Keratinocyte (primary cell): Measurements from ENCODE around the gene RERE. TPM values are rescaled to one million over a fixed set of nuclear protein-coding genes. Genes with fewer than 3 reads are reported as not detected.
A peak's percentile ranks its signal among the peaks of the same experiment; 100 is the strongest.

Experiments used
- DNase-seq: peaks from one replicate; pipeline ENCODE4 v3.0.0-alpha.2; 2011; ENCODE audit warnings: low read depth, missing footprints, low spot score
- FAIRE-seq: peaks from 2 replicates; lab custom pipeline; 2011; peaks lifted over from hg19 to GRCh38; lab: Jason Lieb, UNC
- H2AFZ ChIP-seq: 2 replicates; pipeline ENCODE4 v1.6.0; 2012; ENCODE audit warnings: low read length, control low read depth, inconsistent platforms; ENCODE audit not compliant: control insufficient read depth
- H3K27ac ChIP-seq: 2 replicates; pipeline ENCODE4 v1.5.1; 2011; ENCODE audit warnings: low read length; ENCODE audit not compliant: control insufficient read depth, insufficient read depth
- H3K27me3 ChIP-seq: 3 replicates; pipeline ENCODE4 v1.6.0; 2011; ENCODE audit warnings: low read length; ENCODE audit not compliant: control insufficient read depth, insufficient read depth; ENCODE audit errors: extremely low read depth
- H3K36me3 ChIP-seq, 2 experiments: 2 replicates in 1 of 2; 3 replicates in 1 of 2; pipeline ENCODE4 v1.5.1; 2011; ENCODE audit warnings: low read length in 2 of 2, mild to moderate bottlenecking in 1 of 2; ENCODE audit not compliant: control insufficient read depth in 2 of 2, insufficient read depth in 2 of 2; ENCODE audit errors: extremely low read depth in 1 of 2
- H3K4me1 ChIP-seq: 3 replicates; pipeline ENCODE4 v1.5.1; 2011; ENCODE audit warnings: low read length; ENCODE audit not compliant: control insufficient read depth, insufficient read depth; ENCODE audit errors: extremely low read depth
- H3K4me2 ChIP-seq: 3 replicates; pipeline ENCODE4 v1.6.0; 2011; ENCODE audit warnings: low read depth, low read length; ENCODE audit not compliant: control insufficient read depth, insufficient read depth; ENCODE audit errors: extremely low read depth
- H3K4me3 ChIP-seq, 3 experiments: fragments of 200-600 bp in 1 of 3; sonication (generic) in 1 of 3; 2 replicates in 2 of 3; 3 replicates in 1 of 3; pipeline ENCODE4 v1.5.1; 2011 to 2016; ENCODE audit warnings: low read length in 3 of 3, mild to moderate bottlenecking in 3 of 3, control low read depth in 2 of 3, inconsistent platforms in 1 of 3, low read depth in 1 of 3, mixed read lengths in 1 of 3, mixed run types in 1 of 3, moderate library complexity in 1 of 3; ENCODE audit not compliant: control insufficient read depth in 2 of 3, insufficient read depth in 2 of 3; ENCODE audit errors: extremely low read depth in 1 of 3
- H3K79me2 ChIP-seq: 2 replicates; pipeline ENCODE4 v1.6.0; 2012; ENCODE audit warnings: low read length; ENCODE audit not compliant: control insufficient read depth, insufficient read depth
- H3K9ac ChIP-seq: 3 replicates; pipeline ENCODE4 v1.6.0; 2011; ENCODE audit warnings: low read length; ENCODE audit not compliant: control insufficient read depth, insufficient read depth; ENCODE audit errors: extremely low read depth
- H3K9me1 ChIP-seq: 3 replicates; pipeline ENCODE4 v1.6.0; 2011; ENCODE audit warnings: low read length; ENCODE audit not compliant: control insufficient read depth, insufficient read depth; ENCODE audit errors: extremely low read depth
- H3K9me3 ChIP-seq: 2 replicates; pipeline ENCODE4 v1.5.1; 2012; ENCODE audit warnings: low read depth, low read length; ENCODE audit not compliant: control insufficient read depth
- H4K20me1 ChIP-seq: 3 replicates; pipeline ENCODE4 v1.6.0; 2011; ENCODE audit warnings: low read length; ENCODE audit not compliant: control insufficient read depth, insufficient read depth; ENCODE audit errors: extremely low read depth
- EZH2 ChIP-seq: IDR thresholded peaks from one replicate; pipeline ENCODE4 v1.6.1; 2012; ENCODE audit warnings: inconsistent platforms, mild to moderate bottlenecking, low read length, moderate library complexity
- dilution Hi-C: fragments of 300-500 bp; cut with MboI; formaldehyde crosslinking; loops from one replicate; pipeline ENCODE4 v1.7.0; 2020; ENCODE audit warnings: low sequenced_read_pairs; ENCODE audit not compliant: extremely low pct_ligation_motif_present
- polyA plus RNA-seq, 5 experiments: library from polyadenylated mRNA; depleted of rRNA in 3 of 5; stranded (reverse) in 3 of 5; stranded (forward) in 1 of 5; unstranded in 1 of 5; fragments of >200 nt; gene quantifications; 1 replicate in 1 of 5; 2 replicates in 3 of 5; 3 replicates in 1 of 5; pipeline versions ENCODE4 v1.2.1 to v1.2.3, GENCODE V29; 2011 to 2012; ENCODE audit warnings: missing spikeins in 2 of 5, low read depth in 1 of 5, low replicate concordance in 1 of 5
- TF ChIP-seq, protein P1 (sequence below), 3 experiments: IDR thresholded peaks in 1 of 3; conservative IDR thresholded peaks in 1 of 3; optimal IDR thresholded peaks in 1 of 3; 2 replicates in 2 of 3; 3 replicates in 1 of 3; pipeline versions ENCODE3 to v1.5.1; 2011; ENCODE audit warnings: low read length in 3 of 3, mild to moderate bottlenecking in 3 of 3, moderate library complexity in 2 of 3, control low read depth in 1 of 3, inconsistent platforms in 1 of 3; ENCODE audit not compliant: insufficient read depth in 2 of 3; ENCODE audit errors: extremely low read depth in 1 of 3

Gene RERE
- polyA plus RNA-seq, 1 donor (not counting 4 experiments of a cell fraction or from before 2014, with no cell fraction given), result 3.8 TPM

DNA sequence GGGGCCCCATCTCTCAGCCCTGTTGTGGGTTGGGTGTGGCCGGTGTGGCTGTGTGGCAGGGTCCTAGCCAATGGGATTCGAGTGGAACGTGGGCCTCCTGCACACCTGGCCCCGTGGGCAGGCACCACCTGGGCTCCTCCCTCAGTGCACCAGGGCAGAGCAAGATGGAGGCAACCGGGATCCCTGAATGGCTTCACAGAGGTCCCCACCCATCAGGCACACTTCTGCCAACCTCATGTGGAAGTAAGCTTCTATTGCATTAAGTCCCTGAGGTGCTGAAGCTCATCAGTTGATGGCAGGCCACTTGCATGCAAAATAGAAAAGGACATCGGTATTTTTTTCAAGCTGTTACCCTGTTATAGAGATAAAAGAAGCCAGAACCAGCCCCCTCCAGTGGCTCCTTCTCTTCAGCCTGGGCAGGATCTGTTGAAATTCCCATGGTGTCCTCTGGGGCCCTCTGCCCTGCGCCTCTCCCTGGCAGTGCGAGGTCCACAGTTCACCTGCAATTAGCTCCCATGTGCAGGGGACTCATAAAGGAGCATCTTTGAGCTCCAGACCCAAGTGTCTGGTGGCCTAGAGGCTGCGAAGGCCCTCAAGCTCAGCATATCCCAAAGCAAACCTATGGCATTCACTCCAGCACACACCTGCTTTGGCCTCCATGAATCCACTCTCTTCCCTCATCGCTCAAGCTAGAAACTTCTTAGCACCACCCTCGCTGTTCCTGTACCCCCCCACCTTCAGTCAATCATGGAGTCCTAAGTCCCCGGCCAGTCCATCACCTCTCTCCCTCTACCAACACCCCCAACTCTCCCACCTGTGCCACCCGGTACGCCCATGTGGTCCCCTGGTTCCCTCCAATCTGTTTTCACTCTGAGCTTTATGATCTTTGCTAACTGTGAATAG lies 501.6 kb downstream of the RERE start:
- H3K9me3 ChIP-seq, result no peaks in the 10 kb centered on the region
- H3K4me1 ChIP-seq, result no peaks in the 10 kb centered on the region
- peaks cover 10% of the 10 kb centered on the region for H3K27me3 ChIP-seq
- H3K9ac ChIP-seq, result no peak overlapping the region
- TF ChIP-seq EZH2, result no peak
- TF ChIP-seq, protein P1, sequence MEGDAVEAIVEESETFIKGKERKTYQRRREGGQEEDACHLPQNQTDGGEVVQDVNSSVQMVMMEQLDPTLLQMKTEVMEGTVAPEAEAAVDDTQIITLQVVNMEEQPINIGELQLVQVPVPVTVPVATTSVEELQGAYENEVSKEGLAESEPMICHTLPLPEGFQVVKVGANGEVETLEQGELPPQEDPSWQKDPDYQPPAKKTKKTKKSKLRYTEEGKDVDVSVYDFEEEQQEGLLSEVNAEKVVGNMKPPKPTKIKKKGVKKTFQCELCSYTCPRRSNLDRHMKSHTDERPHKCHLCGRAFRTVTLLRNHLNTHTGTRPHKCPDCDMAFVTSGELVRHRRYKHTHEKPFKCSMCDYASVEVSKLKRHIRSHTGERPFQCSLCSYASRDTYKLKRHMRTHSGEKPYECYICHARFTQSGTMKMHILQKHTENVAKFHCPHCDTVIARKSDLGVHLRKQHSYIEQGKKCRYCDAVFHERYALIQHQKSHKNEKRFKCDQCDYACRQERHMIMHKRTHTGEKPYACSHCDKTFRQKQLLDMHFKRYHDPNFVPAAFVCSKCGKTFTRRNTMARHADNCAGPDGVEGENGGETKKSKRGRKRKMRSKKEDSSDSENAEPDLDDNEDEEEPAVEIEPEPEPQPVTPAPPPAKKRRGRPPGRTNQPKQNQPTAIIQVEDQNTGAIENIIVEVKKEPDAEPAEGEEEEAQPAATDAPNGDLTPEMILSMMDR (optimal IDR thresholded peaks at IDR 0.05 in 1 of 3, IDR thresholded peaks at IDR 0.05 in 1 of 3, conservative IDR thresholded peaks at IDR 0.05 in 1 of 3; ENCODE audit: extremely low read depth in 1 of 3, insufficient read depth in 2 of 3, low read length in 3 of 3), result peak in 2 of 3 experiments; percentile 18 to 26
- no peaks in the 10 kb centered on the region for H3K36me3 ChIP-seq
- H3K4me3 ChIP-seq, result no peak overlapping the region
- no peak for FAIRE-seq
- H3K4me2 ChIP-seq, result no peak overlapping the region
- no peak overlapping the region for H2AFZ ChIP-seq
- no peaks in the 10 kb centered on the region for H4K20me1 ChIP-seq
- H3K9me1 ChIP-seq, result no peaks in the 10 kb centered on the region
- no peak overlapping the region for H3K27ac ChIP-seq
- no peak for DNase-seq
- H3K79me2 ChIP-seq, result no peaks in the 10 kb centered on the region
- dilution Hi-C loops, result loop anchor here (25.0 kb wide), 1 partner anchor 304 kb away; no protein-coding TSS in a partner anchor

DNA sequence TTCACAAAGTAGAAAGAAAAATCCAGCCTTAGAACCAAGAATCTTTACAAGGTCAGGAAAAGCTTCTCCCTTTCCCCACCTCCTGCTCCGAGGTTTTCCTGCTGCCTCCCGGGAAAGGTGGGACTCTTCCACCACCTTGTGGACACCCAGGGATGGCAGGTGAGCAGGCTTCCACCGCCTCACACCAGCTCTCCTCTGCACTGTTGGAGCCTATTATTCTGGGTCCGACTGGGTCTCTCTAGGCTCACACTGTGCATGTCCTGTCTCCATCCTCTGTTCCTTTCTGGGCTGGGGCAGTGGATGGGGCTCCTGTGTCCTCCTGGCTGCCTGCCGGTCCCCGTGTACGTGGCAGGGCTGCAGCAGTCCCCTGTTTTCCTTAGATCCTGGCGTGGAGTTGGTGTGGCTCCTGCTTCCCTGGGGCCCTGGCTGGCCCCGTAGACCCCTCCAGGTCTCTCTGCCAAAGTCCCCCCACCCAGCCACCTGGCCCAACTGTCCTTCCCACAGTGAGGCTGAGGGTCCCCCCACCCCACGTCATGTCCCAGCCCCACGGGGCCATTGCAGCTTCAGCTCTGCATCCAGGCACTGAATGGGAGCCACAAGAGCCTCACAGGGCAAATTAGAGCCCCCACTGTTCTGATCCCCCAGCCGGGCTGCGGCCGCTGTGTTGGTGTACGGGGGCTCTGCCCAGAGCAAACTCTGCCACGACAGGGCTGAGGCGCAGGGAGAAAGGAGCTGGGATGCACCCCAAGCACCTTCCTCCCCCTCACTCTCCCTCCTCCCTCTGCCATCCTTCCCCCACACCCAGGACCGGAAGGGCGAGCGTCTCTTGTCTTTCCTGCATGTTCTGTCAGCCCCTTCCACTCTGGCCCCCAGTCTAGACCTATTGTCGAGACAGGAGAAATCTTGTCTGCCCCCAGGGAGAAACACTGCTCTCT lies 502.8 kb downstream of the RERE start:
- H3K9me1 ChIP-seq, result no peaks in the 10 kb centered on the region
- dilution Hi-C loops, result loop anchor here (25.0 kb wide), 1 partner anchor 302 kb away; no protein-coding TSS in a partner anchor
- H3K4me1 ChIP-seq, result no peaks in the 10 kb centered on the region
- H2AFZ ChIP-seq, result peak overlapping the region; percentile 51
- FAIRE-seq, result peak; percentile 82
- H3K27me3 ChIP-seq, result peaks cover 10% of the 10 kb centered on the region
- no peaks in the 10 kb centered on the region for H3K79me2 ChIP-seq
- no peaks in the 10 kb centered on the region for H4K20me1 ChIP-seq
- no peaks in the 10 kb centered on the region for H3K9me3 ChIP-seq
- TF ChIP-seq, protein P1 (optimal IDR thresholded peaks at IDR 0.05 in 1 of 3, IDR thresholded peaks at IDR 0.05 in 1 of 3, conservative IDR thresholded peaks at IDR 0.05 in 1 of 3; ENCODE audit: extremely low read depth in 1 of 3, insufficient read depth in 2 of 3, low read length in 3 of 3), result peak; percentile 88 to 99 (median 97)
- no peak for TF ChIP-seq EZH2
- no peak overlapping the region for H3K9ac ChIP-seq
- no peak overlapping the region for H3K4me3 ChIP-seq
- no peaks in the 10 kb centered on the region for H3K36me3 ChIP-seq
- no peak overlapping the region for H3K27ac ChIP-seq
- no peak for DNase-seq
- H3K4me2 ChIP-seq, result no peak overlapping the region
